A549 (cell line): ENCODE measurements around the gene FRMD1. TPM values are rescaled to one million over a fixed set of nuclear protein-coding genes. Genes with fewer than 3 reads are reported as not detected.

ENCODE experiments used
- ATAC-seq, 2 experiments: fragments of 200-7000 bp in 1 of 2; fragments of >200 bp in 1 of 2; cut with Nextera tagmentation in 1 of 2; cut with Tn5 transposase in 1 of 2; 3 replicates each; pipeline versions ENCODE4 v1.8.0 to v1.9.1; 2018 to 2020; ENCODE audit warnings: mild to moderate bottlenecking in 1 of 2, moderate library complexity in 1 of 2
- CTCF ChIA-PET: fragments of 300-600 bp; sonication (Branson Sonifier 250); formaldehyde crosslinking; extraction: SDS; loops from one replicate; lab custom pipeline; 2021; ENCODE audit warnings: antibody characterized with exemption, inconsistent platforms; lab: Yijun Ruan, JAX
- POLR2A ChIA-PET: fragments of 350-600 bp; formaldehyde crosslinking; extraction: SDS; loops from one replicate; lab custom pipeline; 2021; ENCODE audit warnings: antibody characterized with exemption, inconsistent platforms; lab: Yijun Ruan, JAX
- DNase-seq, 2 experiments: peaks; one replicate each; pipeline versions ENCODE4 v3.0.0 to v3.0.0-alpha.2; 2011 to 2016; ENCODE audit warnings: low read depth in 1 of 2, low spot score in 1 of 2
- FAIRE-seq: peaks from 2 replicates; lab custom pipeline; 2011; peaks lifted over from hg19 to GRCh38; lab: Jason Lieb, UNC
- H3K27ac ChIP-seq, 2 experiments: fragments of >200 bp; sonication (Bioruptor Twin); formaldehyde crosslinking; 3 replicates each; pipeline ENCODE4 v1.5.1; 2016 to 2017
- H3K4me1 ChIP-seq: fragments of >200 bp; sonication (Bioruptor Twin); formaldehyde crosslinking; 3 replicates; pipeline ENCODE4 v1.6.1; 2016
- H3K4me2 ChIP-seq: fragments of >200 bp; sonication (Bioruptor Twin); formaldehyde crosslinking; 3 replicates; pipeline ENCODE4 v1.6.1; 2016
- H3K4me3 ChIP-seq: fragments of >200 bp; sonication (Bioruptor Twin); formaldehyde crosslinking; 3 replicates; pipeline ENCODE4 v1.5.1; 2016
- H3K9me3 ChIP-seq: fragments of >200 bp; sonication (Bioruptor Twin); formaldehyde crosslinking; 3 replicates; pipeline ENCODE4 v1.6.1; 2016
- BHLHE40 ChIP-seq: IDR thresholded peaks from 2 replicates; pipeline ENCODE4 v1.6.1; 2012; ENCODE audit warnings: low read depth, low read length, inconsistent platforms
- CBX8 ChIP-seq: fragments of 200-600 bp; sonication (generic); IDR thresholded peaks from 2 replicates; pipeline ENCODE4 v1.6.1; 2016
- CEBPB ChIP-seq, 2 experiments: fragments of >200 bp in 1 of 2; sonication (Bioruptor Twin) in 1 of 2; formaldehyde crosslinking in 1 of 2; IDR thresholded peaks; 2 replicates each; pipeline ENCODE4 v1.6.1; 2012 to 2016
- E2F6 ChIP-seq: IDR thresholded peaks from 2 replicates; pipeline ENCODE4 v1.6.1; 2012; ENCODE audit warnings: low read depth, borderline replicate concordance
- FOXS1 ChIP-seq: fragments of 250-450 bp; sonication (Bioruptor Pico); IDR thresholded peaks from 2 replicates; pipeline ENCODE4 v1.5.0; 2020; ENCODE audit warnings: mild to moderate bottlenecking, moderate library complexity
- GATA3 ChIP-seq: IDR thresholded peaks from 2 replicates; pipeline ENCODE4 v1.6.1; 2012; ENCODE audit warnings: borderline replicate concordance
- HEYL ChIP-seq: fragments of 250-450 bp; sonication (Bioruptor Pico); IDR thresholded peaks from 2 replicates; pipeline ENCODE4 v1.8.0; 2021; ENCODE audit warnings: mild to moderate bottlenecking, moderate library complexity
- HOXA7 ChIP-seq: fragments of 250-450 bp; sonication (Bioruptor Pico); IDR thresholded peaks from 2 replicates; pipeline ENCODE4 v1.5.0; 2020; ENCODE audit warnings: mild to moderate bottlenecking, moderate library complexity
- HOXB5 ChIP-seq: fragments of 250-450 bp; sonication (Bioruptor Pico); IDR thresholded peaks from 2 replicates; pipeline ENCODE4 v1.5.0; 2020; ENCODE audit warnings: mild to moderate bottlenecking, moderate library complexity
- JUN ChIP-seq, 2 experiments: fragments of >200 bp; sonication (Bioruptor Twin); formaldehyde crosslinking; IDR thresholded peaks; 2 replicates in 1 of 2; 3 replicates in 1 of 2; pipeline ENCODE4 v1.6.1; 2016 to 2017
- KDM5A ChIP-seq: fragments of 200-600 bp; sonication (generic); IDR thresholded peaks from 2 replicates; pipeline ENCODE4 v1.6.1; 2016; ENCODE audit warnings: antibody characterized with exemption, mild to moderate bottlenecking
- MAFK ChIP-seq: fragments of 450-650 bp; IDR thresholded peaks from 2 replicates; pipeline ENCODE4 v1.6.1; 2014; ENCODE audit not compliant: partially characterized antibody
- MAZ ChIP-seq: fragments of 150-350 bp; IDR thresholded peaks from 2 replicates; pipeline ENCODE4 v1.6.1; 2014; ENCODE audit warnings: antibody characterized with exemption, low read depth, low read length, borderline replicate concordance
- PBX3 ChIP-seq: IDR thresholded peaks from 2 replicates; pipeline ENCODE4 v1.6.1; 2012
- POLR2A ChIP-seq: IDR thresholded peaks from 2 replicates; pipeline ENCODE4 v1.6.1; 2012; ENCODE audit warnings: mild to moderate bottlenecking, low read length
- RAD21 ChIP-seq, 2 experiments: fragments of >200 bp in 1 of 2; sonication (Bioruptor Twin) in 1 of 2; formaldehyde crosslinking in 1 of 2; IDR thresholded peaks in 1 of 2; conservative IDR thresholded peaks in 1 of 2; 2 replicates in 1 of 2; 3 replicates in 1 of 2; pipeline ENCODE4 v1.6.1; 2012 to 2018; ENCODE audit warnings: inconsistent platforms in 1 of 2
- RNF2 ChIP-seq: fragments of 200-600 bp; sonication (generic); IDR thresholded peaks from 2 replicates; pipeline ENCODE4 v1.6.1; 2016; ENCODE audit warnings: low read depth, mild to moderate bottlenecking, antibody characterized with exemption, moderate library complexity, borderline replicate concordance
- TP53 ChIP-seq: fragments of 250-450 bp; sonication (Bioruptor Pico); IDR thresholded peaks from 2 replicates; pipeline ENCODE4 v1.5.0; 2021; ENCODE audit warnings: mild to moderate bottlenecking, moderate library complexity
- ZNF302 ChIP-seq: fragments of 250-450 bp; sonication (Bioruptor Pico); IDR thresholded peaks from 2 replicates; pipeline ENCODE4 v1.9.0; 2021; ENCODE audit warnings: inconsistent platforms, mild to moderate bottlenecking, moderate library complexity
- WGBS: methylation state at CpG from one replicate; pipeline ENCODE4 v1.1.6; 2017; ENCODE audit errors: missing lambda C conversion rate; 5-methylcytosine and 5-hydroxymethylcytosine counted together
- polyA plus RNA-seq, 4 experiments: library from polyadenylated mRNA; depleted of rRNA in 3 of 4; stranded (reverse); fragments of >200 nt; fragmentation: RNase III in 1 of 4; extraction: RNeasy Plus Mini Kit Qiagen cat#74134 plus additional on column Dnase treatment in 1 of 4; gene quantifications; 2 replicates in 3 of 4; 3 replicates in 1 of 4; pipeline ENCODE4 v1.2.3, GENCODE V29; 2011 to 2017
- TF ChIP-seq, protein P1 (sequence below): fragments of >200 bp; sonication (Bioruptor Twin); formaldehyde crosslinking; IDR thresholded peaks from 3 replicates; pipeline ENCODE4 v1.6.1; 2016
- TF ChIP-seq, protein P2 (sequence below): fragments of 450-650 bp; IDR thresholded peaks from 2 replicates; pipeline ENCODE4 v1.6.1; 2014; ENCODE audit warnings: antibody characterized with exemption

Gene FRMD1
- polyA plus RNA-seq, 2 of the 4 experiments (the other 2 are of a cell fraction): not detected

GRCh38 chr6:168073937-168074730 lies 4.9 kb downstream of the FRMD1 start:
- DNase-seq: no peak
- Histone ChIP-seq H3K27ac (no peak overlapping the region), H3K4me1 (no peaks in the 10 kb centered on the region), H3K4me2 (no peak overlapping the region), H3K4me3 (no peak overlapping the region), H3K9me3 (no peaks in the 10 kb centered on the region)
- no peak for ATAC-seq
- no peak for TF ChIP-seq ZNF302 (CRISPR knock-in tag)
- TF ChIP-seq E2F6: no peak
- no peak for TF ChIP-seq JUN (IDR thresholded peaks at IDR 0.05)
- peak; percentile 33 for TF ChIP-seq MAFK
- TF ChIP-seq HEYL (CRISPR knock-in tag): no peak
- TF ChIP-seq TP53 (CRISPR knock-in tag): no peak
- ChIA-PET CTCF (no interaction called here), POLR2A (no interaction called here)
- 53% methylated on average over 9 of the region's 13 CpGs for WGBS
- no peak for FAIRE-seq

DNA sequence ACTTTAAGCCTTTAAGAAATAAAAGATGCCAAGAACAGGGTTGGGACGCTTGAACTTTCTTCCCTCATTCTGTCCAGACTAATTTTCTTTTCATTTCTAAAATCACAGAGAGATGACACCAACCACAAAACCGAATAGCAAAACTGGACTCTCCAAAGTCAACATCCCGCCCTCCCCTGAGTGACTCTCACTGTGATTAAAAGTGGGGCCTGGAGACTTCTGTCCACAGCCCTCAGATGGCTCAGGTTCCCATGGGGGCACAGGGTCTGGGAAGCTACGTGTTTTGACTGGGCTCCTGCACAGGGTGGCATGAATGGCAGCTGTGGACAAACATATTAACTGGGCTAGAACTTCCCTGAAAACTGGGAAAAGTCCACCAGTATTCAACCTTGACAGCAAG lies 6.3 kb downstream of the FRMD1 start:
- TF ChIP-seq POLR2A: no peak
- ATAC-seq (no peak), DNase-seq (no peak), FAIRE-seq (no peak)
- Histone ChIP-seq H3K9me3 (no peaks in the 10 kb centered on the region), H3K4me3 (no peak overlapping the region), H3K4me2 (no peak overlapping the region), H3K27ac (no peak overlapping the region), H3K4me1 (no peaks in the 10 kb centered on the region)
- CTCF ChIA-PET: interaction anchor here (2.0 kb wide), 1 partner anchor 8 kb away, joined by 5 read pairs; no protein-coding TSS in a partner anchor
- 22% methylated on average over 4 of the region's 4 CpGs for WGBS
- POLR2A ChIA-PET: interaction anchor here (0.7 kb wide), 1 partner anchor 964 kb away, joined by 6 read pairs; no protein-coding TSS in a partner anchor

DNA sequence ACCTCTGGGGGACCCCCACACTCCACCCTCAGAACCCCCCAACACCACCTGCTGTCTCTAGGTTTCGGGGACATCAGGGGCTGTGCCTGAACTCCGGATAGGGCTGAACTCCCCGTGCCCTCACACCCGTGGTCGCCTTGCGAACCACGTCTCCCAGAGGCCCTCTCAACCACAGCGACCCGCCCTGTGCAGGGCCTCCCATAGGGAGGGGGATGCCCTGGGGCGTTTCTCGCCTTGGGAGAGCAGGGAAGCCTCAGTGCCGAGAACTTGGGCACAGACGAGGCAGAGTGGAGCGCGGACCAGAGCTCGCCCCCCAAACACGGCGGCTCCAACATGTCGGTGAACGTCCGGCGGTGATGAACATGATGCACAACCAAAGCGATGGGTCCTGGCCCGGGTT lies 6.8 kb downstream of the FRMD1 start:
- no peak for ATAC-seq
- Histone ChIP-seq H3K27ac (no peak overlapping the region), H3K9me3 (no peaks in the 10 kb centered on the region), H3K4me1 (no peaks in the 10 kb centered on the region), H3K4me3 (no peak overlapping the region), H3K4me2 (no peak overlapping the region)
- 81% methylated on average over 10 of the region's 24 CpGs for WGBS
- no peak for TF ChIP-seq CBX8
- TF ChIP-seq FOXS1: no peak
- TF ChIP-seq MAZ: no peak
- no peak for TF ChIP-seq KDM5A
- TF ChIP-seq, protein P1, sequence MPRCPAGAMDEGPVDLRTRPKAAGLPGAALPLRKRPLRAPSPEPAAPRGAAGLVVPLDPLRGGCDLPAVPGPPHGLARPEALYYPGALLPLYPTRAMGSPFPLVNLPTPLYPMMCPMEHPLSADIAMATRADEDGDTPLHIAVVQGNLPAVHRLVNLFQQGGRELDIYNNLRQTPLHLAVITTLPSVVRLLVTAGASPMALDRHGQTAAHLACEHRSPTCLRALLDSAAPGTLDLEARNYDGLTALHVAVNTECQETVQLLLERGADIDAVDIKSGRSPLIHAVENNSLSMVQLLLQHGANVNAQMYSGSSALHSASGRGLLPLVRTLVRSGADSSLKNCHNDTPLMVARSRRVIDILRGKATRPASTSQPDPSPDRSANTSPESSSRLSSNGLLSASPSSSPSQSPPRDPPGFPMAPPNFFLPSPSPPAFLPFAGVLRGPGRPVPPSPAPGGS: no peak
- no peak for TF ChIP-seq PBX3
- no peak for TF ChIP-seq RNF2
- TF ChIP-seq CEBPB (IDR thresholded peaks at IDR 0.05): no peak
- TF ChIP-seq GATA3: no peak
- no peak for TF ChIP-seq TP53 (CRISPR knock-in tag)
- no peak for TF ChIP-seq HOXA7 (CRISPR knock-in tag)
- TF ChIP-seq, protein P2, sequence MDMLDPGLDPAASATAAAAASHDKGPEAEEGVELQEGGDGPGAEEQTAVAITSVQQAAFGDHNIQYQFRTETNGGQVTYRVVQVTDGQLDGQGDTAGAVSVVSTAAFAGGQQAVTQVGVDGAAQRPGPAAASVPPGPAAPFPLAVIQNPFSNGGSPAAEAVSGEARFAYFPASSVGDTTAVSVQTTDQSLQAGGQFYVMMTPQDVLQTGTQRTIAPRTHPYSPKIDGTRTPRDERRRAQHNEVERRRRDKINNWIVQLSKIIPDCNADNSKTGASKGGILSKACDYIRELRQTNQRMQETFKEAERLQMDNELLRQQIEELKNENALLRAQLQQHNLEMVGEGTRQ: no peak
- no peak for TF ChIP-seq ZNF302 (CRISPR knock-in tag)
- TF ChIP-seq BHLHE40: no peak
- no peak for TF ChIP-seq RAD21 (conservative IDR thresholded peaks at IDR 0.05 in 1 of 2, IDR thresholded peaks at IDR 0.05 in 1 of 2)
- TF ChIP-seq HOXB5 (CRISPR knock-in tag): no peak
- no peak for FAIRE-seq
- ChIA-PET POLR2A (no interaction called here), CTCF (interaction anchor here (2.0 kb wide), 1 partner anchor 8 kb away, joined by 5 read pairs; no protein-coding TSS in a partner anchor)
- no peak for DNase-seq
